Panc1 (cell line): ENCODE results near the gene LRIG2. TPM values are rescaled to one million over a fixed set of nuclear protein-coding genes. Genes with fewer than 3 reads are reported as not detected.

Source experiments
- ATAC-seq: fragments of 200-7000 bp; cut with Tn5 transposase; 2 replicates; pipeline ENCODE4 v1.9.1; 2020; ENCODE audit warnings: mild to moderate bottlenecking, moderate library complexity
- BruUV-seq: library from RNA; stranded (reverse); fragments of 400-500 nt; replicated peaks from 2 replicates; lab custom pipeline; 2021; lab: Mats Ljungman, UMichigan
- CTCF ChIA-PET: fragments of 300-600 bp; sonication (Branson Sonifier 250); formaldehyde crosslinking; loops from one replicate; lab custom pipeline; 2022; ENCODE audit warnings: antibody characterized with exemption; lab: Charles Lee
- POLR2A ChIA-PET: fragments of 300-600 bp; sonication (Branson Sonifier 250); formaldehyde crosslinking; loops from one replicate; lab custom pipeline; 2022; ENCODE audit warnings: antibody characterized with exemption; lab: Charles Lee
- DNase-seq: peaks from one replicate; pipeline ENCODE4 v3.0.0-alpha.2; 2010; ENCODE audit warnings: low read depth, low spot score
- H3K27ac ChIP-seq: 2 replicates; pipeline ENCODE4 v1.5.1; 2011; ENCODE audit warnings: mild to moderate bottlenecking, low read length, inconsistent platforms
- H3K27me3 ChIP-seq: fragments of 200-500 bp; sonication (Bioruptor generic); 2 replicates; pipeline ENCODE4 v1.6.0; 2014; ENCODE audit warnings: low read length, inconsistent platforms; ENCODE audit not compliant: control insufficient read depth, insufficient read depth
- H3K36me3 ChIP-seq: fragments of 200-500 bp; sonication (Bioruptor generic); 2 replicates; pipeline ENCODE4 v1.5.1; 2014; ENCODE audit warnings: inconsistent platforms, mild to moderate bottlenecking, low read length, moderate library complexity; ENCODE audit not compliant: control insufficient read depth, insufficient read depth
- H3K4me1 ChIP-seq: 2 replicates; pipeline ENCODE4 v1.5.1; 2011; ENCODE audit warnings: inconsistent platforms, mild to moderate bottlenecking, low read length, moderate library complexity; ENCODE audit not compliant: control insufficient read depth, insufficient read depth
- H3K4me3 ChIP-seq, 2 experiments: 2 replicates each; pipeline ENCODE4 v1.5.1; 2011 to 2012; ENCODE audit warnings: low read depth in 2 of 2, low read length in 2 of 2, mild to moderate bottlenecking in 2 of 2, inconsistent platforms in 1 of 2, moderate library complexity in 1 of 2
- H3K9me3 ChIP-seq: fragments of 200-500 bp; sonication (Bioruptor generic); 2 replicates; pipeline ENCODE4 v1.5.1; 2014; ENCODE audit warnings: low read depth, mild to moderate bottlenecking, inconsistent platforms, low read length, moderate library complexity; ENCODE audit not compliant: control insufficient read depth, insufficient read depth
- CTCF ChIP-seq: fragments of 450-650 bp; IDR thresholded peaks from 2 replicates; pipeline ENCODE4 v1.5.1; 2017; ENCODE audit warnings: mild to moderate bottlenecking
- POLR2AphosphoS5 ChIP-seq: IDR thresholded peaks from 2 replicates; pipeline ENCODE4 v1.6.1; 2012; ENCODE audit warnings: mild to moderate bottlenecking, low read depth, low read length, moderate library complexity
- REST ChIP-seq, 2 experiments: IDR thresholded peaks; 2 replicates each; pipeline ENCODE4 v1.6.1; 2011 to 2012; ENCODE audit warnings: low read depth in 2 of 2, control low read depth in 1 of 2, low read length in 1 of 2, mild to moderate bottlenecking in 1 of 2, moderate library complexity in 1 of 2; ENCODE audit not compliant: insufficient read depth in 1 of 2
- SIN3A ChIP-seq: IDR thresholded peaks from 2 replicates; pipeline ENCODE4 v1.6.1; 2012; ENCODE audit warnings: low read depth, mild to moderate bottlenecking, low read length, moderate library complexity, borderline replicate concordance; ENCODE audit not compliant: insufficient read depth
- TCF7L2 ChIP-seq: IDR thresholded peaks from 2 replicates; pipeline ENCODE4 v1.6.1; 2011; ENCODE audit warnings: mild to moderate bottlenecking, low read depth, low read length, inconsistent platforms
- in situ Hi-C: cut with HindIII; loops from 2 replicates; pipeline ENCODE4 v1.10.0; 2016; ENCODE audit warnings: low sequenced_read_pairs, low pct_unique_long_range_greater_than_20kb
- intact Hi-C: fragments of 100-400 bp; cut with micrococcal nuclease; formaldehyde crosslinking; loops from one replicate; pipeline ENCODE4 v1.10.0; 2022; ENCODE audit not compliant: unreplicated experiment
- total RNA-seq: library from RNA; stranded (reverse); gene quantifications from one replicate; pipeline ENCODE4 v1.2.1, GENCODE V29; 2021; ENCODE audit not compliant: unreplicated experiment

LRIG2 gene
- total RNA-seq, 1 experiment from 2014 or later, result 8.9 TPM

- intact Hi-C loops, result no loop called here
- Histone ChIP-seq H3K36me3 (peaks cover 7% of the 10 kb centered on the region), H3K27me3 (no peaks in the 10 kb centered on the region), H3K4me3 (no peak overlapping the region), H3K27ac (no peak overlapping the region), H3K4me1 (no peaks in the 10 kb centered on the region), H3K9me3 (no peaks in the 10 kb centered on the region)
- ChIA-PET CTCF (no interaction called here), POLR2A (interaction anchor here (0.6 kb wide), 1 partner anchor 108 kb away, joined by 10 read pairs; no protein-coding TSS in a partner anchor)
- no peak for TF ChIP-seq CTCF
- TF ChIP-seq REST (IDR thresholded peaks at IDR 0.05; ENCODE audit: insufficient read depth in 1 of 2, low read depth in 2 of 2, low read length in 1 of 2), result no peak
- no peak for TF ChIP-seq TCF7L2
- TF ChIP-seq POLR2AphosphoS5, result no peak
- TF ChIP-seq SIN3A, result no peak
- no TSS peak for BruUV-seq
- ATAC-seq (no peak), DNase-seq (no peak)
- in situ Hi-C loops, result no loop called here
Observed at GRCh38 chr1:113090051-113090450, 17.1 kb downstream of the LRIG2 start.

GRCh38 chr1:113091988-113092594 lies 19.1 kb downstream of the LRIG2 start:
- in situ Hi-C loops, result no loop called here

More at GRCh38 chr1:113091988-113092594, 19.1 kb downstream of the LRIG2 start:
- Histone ChIP-seq H3K36me3 (peaks cover 14% of the 10 kb centered on the region), H3K4me1 (no peaks in the 10 kb centered on the region), H3K27ac (no peak overlapping the region), H3K9me3 (no peaks in the 10 kb centered on the region), H3K27me3 (no peaks in the 10 kb centered on the region), H3K4me3 (no peak overlapping the region)
- TF ChIP-seq SIN3A (no peak), REST (IDR thresholded peaks at IDR 0.05; ENCODE audit: insufficient read depth in 1 of 2, low read depth in 2 of 2, low read length in 1 of 2) (no peak), CTCF (no peak), TCF7L2 (no peak), POLR2AphosphoS5 (no peak)
- BruUV-seq, result no TSS peak
- intact Hi-C loops, result no loop called here
- no peak for ATAC-seq
- DNase-seq, result no peak
- POLR2A ChIA-PET, result interaction anchor here (0.6 kb wide), 1 partner anchor 17 kb away, joined by 3 read pairs; no protein-coding TSS in a partner anchor
- CTCF ChIA-PET, result no interaction called here
